GM23338 (cell line): ENCODE results near the gene TCN2. TPM values are rescaled to one million over a fixed set of nuclear protein-coding genes. Genes with fewer than 3 reads are reported as not detected.

Experiments used
- ATAC-seq: fragments of 200-7000 bp; cut with Tn5 transposase; 3 replicates; pipeline ENCODE4 v1.9.1; 2020
- DNase-seq: peaks from one replicate; pipeline ENCODE4 v3.0.0-alpha.2; 2015; ENCODE audit warnings: low spot score
- H2AFZ ChIP-seq: fragments of 200-600 bp; sonication (generic); 2 replicates; pipeline ENCODE4 v1.8.0; 2016; ENCODE audit warnings: antibody characterized with exemption, mild to moderate bottlenecking, moderate library complexity
- H3F3A ChIP-seq: fragments of 200-600 bp; sonication (generic); replicated peaks from 2 replicates; pipeline ENCODE4 v1.8.0; 2017; ENCODE audit warnings: antibody characterized with exemption, mixed run types, low read depth
- H3K27ac ChIP-seq: fragments of 200-600 bp; sonication (generic); 2 replicates; pipeline ENCODE4 v1.6.1; 2016; ENCODE audit warnings: low read depth
- H3K27me3 ChIP-seq: fragments of 200-600 bp; sonication (generic); 2 replicates; pipeline ENCODE4 v1.8.0; 2016; ENCODE audit warnings: mild to moderate bottlenecking, mixed run types, moderate library complexity; ENCODE audit not compliant: insufficient read depth
- H3K36me3 ChIP-seq: fragments of 200-600 bp; sonication (generic); 2 replicates; pipeline ENCODE4 v1.8.0; 2016; ENCODE audit warnings: mild to moderate bottlenecking; ENCODE audit not compliant: insufficient read depth
- H3K4me1 ChIP-seq: fragments of 200-600 bp; sonication (generic); 2 replicates; pipeline ENCODE4 v1.8.0; 2016; ENCODE audit warnings: mild to moderate bottlenecking, moderate library complexity; ENCODE audit not compliant: insufficient read depth
- H3K4me2 ChIP-seq: fragments of 200-600 bp; sonication (generic); 2 replicates; pipeline ENCODE4 v1.7.1; 2017; ENCODE audit warnings: mixed run types
- H3K4me3 ChIP-seq: fragments of 200-600 bp; sonication (generic); 2 replicates; pipeline ENCODE4 v1.6.1; 2016; ENCODE audit warnings: mixed run types
- H3K79me2 ChIP-seq: fragments of 200-600 bp; sonication (generic); replicated peaks from 2 replicates; pipeline ENCODE4 v1.8.0; 2017; ENCODE audit warnings: mild to moderate bottlenecking; ENCODE audit not compliant: insufficient read depth
- H3K9me2 ChIP-seq: fragments of 200-600 bp; sonication (generic); 2 replicates; pipeline ENCODE4 v1.8.0; 2017; ENCODE audit not compliant: insufficient read depth
- H4K20me1 ChIP-seq: fragments of 200-600 bp; sonication (generic); replicated peaks from 2 replicates; pipeline ENCODE4 v1.8.0; 2017; ENCODE audit warnings: mild to moderate bottlenecking; ENCODE audit not compliant: insufficient read depth
- H3K27ac Mint-ChIP-seq: 2 replicates; pipeline ENCODE4 v1.8.0; 2020; ENCODE audit warnings: inconsistent platforms, mild to moderate bottlenecking, moderate library complexity, mixed read lengths
- H3K27me3 Mint-ChIP-seq: 3 replicates; pipeline ENCODE4 v1.8.0; 2022; ENCODE audit warnings: low read depth, mild to moderate bottlenecking, moderate library complexity, mixed read lengths, inconsistent platforms; ENCODE audit not compliant: insufficient read depth, poor library complexity
- H3K36me3 Mint-ChIP-seq: 3 replicates; pipeline ENCODE4 v1.8.0; 2021; ENCODE audit warnings: low read depth, mild to moderate bottlenecking, inconsistent platforms, moderate library complexity, mixed read lengths
- H3K4me1 Mint-ChIP-seq: 3 replicates; pipeline ENCODE4 v1.8.0; 2020; ENCODE audit warnings: mild to moderate bottlenecking, inconsistent platforms, mixed read lengths
- H3K4me3 Mint-ChIP-seq: 3 replicates; pipeline ENCODE4 v1.8.0; 2021; ENCODE audit warnings: moderate library complexity, mild to moderate bottlenecking, inconsistent platforms, mixed read lengths
- H3K9me3 Mint-ChIP-seq: 3 replicates; pipeline ENCODE4 v1.8.0; 2020; ENCODE audit warnings: moderate library complexity, mild to moderate bottlenecking, inconsistent platforms, mixed read lengths
- CREB1 ChIP-seq: fragments of 250-450 bp; sonication (Bioruptor Pico); IDR thresholded peaks from 2 replicates; pipeline ENCODE4 v1.5.0; 2020; ENCODE audit warnings: low read depth, mild to moderate bottlenecking, moderate library complexity
- ETS1 ChIP-seq: IDR thresholded peaks from 2 replicates; pipeline ENCODE4 v1.6.1; 2016; ENCODE audit warnings: antibody characterized with exemption
- EZH2 ChIP-seq: fragments of 200-600 bp; sonication (generic); IDR thresholded peaks from one replicate; pipeline ENCODE4 v1.8.0; 2017; ENCODE audit warnings: antibody characterized with exemption, mild to moderate bottlenecking, low read depth; ENCODE audit not compliant: unreplicated experiment
- POLR2AphosphoS5 ChIP-seq: IDR thresholded peaks from 2 replicates; pipeline ENCODE4 v1.6.1; 2016; ENCODE audit warnings: antibody characterized with exemption, low read depth
- REST ChIP-seq: IDR thresholded peaks from one replicate; pipeline ENCODE4 v1.6.1; 2018; ENCODE audit warnings: antibody characterized with exemption; ENCODE audit not compliant: unreplicated experiment
- ZNF331 ChIP-seq: fragments of 250-450 bp; sonication (Bioruptor Pico); IDR thresholded peaks from 2 replicates; pipeline ENCODE4 v1.5.0; 2020; ENCODE audit warnings: low read depth, mild to moderate bottlenecking, moderate library complexity
- polyA plus RNA-seq: library from polyadenylated mRNA; unstranded; fragments of >200 nt; fragmentation: Nextera tagmentation; extraction: Ambion mirVana; gene quantifications from 2 replicates; pipeline ENCODE4 v1.2.1, GENCODE V29; 2016
- total RNA-seq: library from RNA; depleted of rRNA; stranded (reverse); fragments of >200 nt; shearing (Covaris generic); gene quantifications from 2 replicates; pipeline ENCODE4 v1.2.3, GENCODE V29; 2014

TCN2 gene
- total and polyA plus RNA-seq, 2 experiments from 2014 or later: 12.9 to 38.1 TPM

DNA sequence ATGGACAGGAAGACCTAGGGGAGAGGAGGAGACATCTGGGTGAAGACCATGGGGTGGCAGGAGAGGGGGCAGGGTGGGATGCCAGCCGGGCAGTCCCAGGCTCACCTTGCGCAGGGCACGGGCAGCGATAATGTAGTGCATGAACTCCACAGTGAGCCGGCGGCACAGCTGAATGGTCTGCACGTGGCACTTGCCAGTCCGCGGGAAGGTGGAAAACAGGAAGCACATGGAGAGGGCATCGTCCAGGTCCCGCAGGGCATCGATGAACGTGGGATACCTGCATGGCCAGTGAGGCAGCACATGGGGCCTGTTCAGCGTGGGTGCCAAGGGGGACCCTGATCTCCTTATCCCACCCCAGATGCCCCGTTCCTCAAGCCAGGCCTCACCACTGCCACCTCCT, 22.5 kb upstream of the TCN2 start:
- peaks cover 5% of the 10 kb centered on the region for H3K27me3 Mint-ChIP-seq
- no peaks in the 10 kb centered on the region; the same call in 2 of the 3 replicates for H3K4me1 Mint-ChIP-seq
- no peak overlapping the region for H3K4me3 Mint-ChIP-seq
- DNase-seq: no peak
- Histone ChIP-seq H3K79me2 (peaks cover 9% of the 10 kb centered on the region), H3K4me3 (no peak overlapping the region), H3K27ac (no peak overlapping the region), H3K27me3 (no peaks in the 10 kb centered on the region), H3K36me3 (peaks cover 32% of the 10 kb centered on the region), H3K4me1 (no peaks in the 10 kb centered on the region), H3F3A (no peaks in the 10 kb centered on the region), H2AFZ (no peak overlapping the region), H3K9me2 (no peaks in the 10 kb centered on the region), H3K4me2 (no peak overlapping the region), H4K20me1 (no peaks in the 10 kb centered on the region; the same call in 1 of the 2 replicates)
- peaks cover 95% of the 10 kb centered on the region for H3K36me3 Mint-ChIP-seq
- TF ChIP-seq POLR2AphosphoS5 (no peak), CREB1 (CRISPR knock-in tag) (no peak), REST (no peak)
- H3K27ac Mint-ChIP-seq: no peak overlapping the region
- no peaks in the 10 kb centered on the region for H3K9me3 Mint-ChIP-seq
- no peak for ATAC-seq

GRCh38 chr22:30586414-30586813, 20.6 kb upstream of the TCN2 start:
- Histone ChIP-seq H3K9me2 (no peaks in the 10 kb centered on the region), H3K4me1 (0 out of 2 replicates have a peak, but pooled peaks cover 7% of the 10 kb centered on the region), H2AFZ (no peak overlapping the region), H3K4me3 (no peak overlapping the region), H3K27ac (no peak overlapping the region), H3K27me3 (no peaks in the 10 kb centered on the region), H3K79me2 (peaks cover 29% of the 10 kb centered on the region), H3K4me2 (no peak overlapping the region), H3F3A (no peaks in the 10 kb centered on the region), H4K20me1 (peaks cover 4% of the 10 kb centered on the region; the same call in 1 of the 2 replicates), H3K36me3 (peaks cover 28% of the 10 kb centered on the region)
- Mint-ChIP-seq H3K27ac (no peak overlapping the region), H3K9me3 (no peaks in the 10 kb centered on the region), H3K36me3 (peaks cover 75% of the 10 kb centered on the region), H3K4me3 (no peak overlapping the region), H3K27me3 (peaks cover 5% of the 10 kb centered on the region), H3K4me1 (peaks cover 3% of the 10 kb centered on the region; the same call in 1 of the 3 replicates)
- TF ChIP-seq EZH2: no peak
- no peak for TF ChIP-seq ZNF331 (CRISPR knock-in tag)
- no peak for TF ChIP-seq ETS1
- no peak for TF ChIP-seq POLR2AphosphoS5
- ATAC-seq (no peak), DNase-seq (no peak)
